ENCODE data around the gene ZNF425.

DNA sequence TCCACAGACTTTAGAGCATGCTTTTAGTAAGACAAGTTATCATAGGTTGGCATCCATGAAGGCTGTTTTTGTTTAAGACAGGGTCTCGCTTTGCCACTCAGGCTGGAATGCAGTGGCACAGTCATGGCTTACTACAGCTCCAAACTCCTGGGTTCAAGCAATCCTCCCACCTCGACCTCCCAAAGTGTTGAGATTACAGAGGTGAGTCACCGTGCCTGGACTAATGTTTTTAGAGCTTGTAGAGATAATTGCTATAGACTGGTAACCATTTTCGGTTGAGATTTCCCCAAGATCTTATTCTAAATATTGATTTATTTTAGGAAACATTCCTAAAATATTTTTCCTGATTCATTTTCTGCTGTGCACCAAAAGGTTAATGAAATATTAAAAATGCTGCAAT is 15.8 kb upstream of the ZNF425 start:
- TF ChIP-seq POLR2A (IDR thresholded peaks at IDR 0.05) = no peak
- TF ChIP-seq, protein P1, sequence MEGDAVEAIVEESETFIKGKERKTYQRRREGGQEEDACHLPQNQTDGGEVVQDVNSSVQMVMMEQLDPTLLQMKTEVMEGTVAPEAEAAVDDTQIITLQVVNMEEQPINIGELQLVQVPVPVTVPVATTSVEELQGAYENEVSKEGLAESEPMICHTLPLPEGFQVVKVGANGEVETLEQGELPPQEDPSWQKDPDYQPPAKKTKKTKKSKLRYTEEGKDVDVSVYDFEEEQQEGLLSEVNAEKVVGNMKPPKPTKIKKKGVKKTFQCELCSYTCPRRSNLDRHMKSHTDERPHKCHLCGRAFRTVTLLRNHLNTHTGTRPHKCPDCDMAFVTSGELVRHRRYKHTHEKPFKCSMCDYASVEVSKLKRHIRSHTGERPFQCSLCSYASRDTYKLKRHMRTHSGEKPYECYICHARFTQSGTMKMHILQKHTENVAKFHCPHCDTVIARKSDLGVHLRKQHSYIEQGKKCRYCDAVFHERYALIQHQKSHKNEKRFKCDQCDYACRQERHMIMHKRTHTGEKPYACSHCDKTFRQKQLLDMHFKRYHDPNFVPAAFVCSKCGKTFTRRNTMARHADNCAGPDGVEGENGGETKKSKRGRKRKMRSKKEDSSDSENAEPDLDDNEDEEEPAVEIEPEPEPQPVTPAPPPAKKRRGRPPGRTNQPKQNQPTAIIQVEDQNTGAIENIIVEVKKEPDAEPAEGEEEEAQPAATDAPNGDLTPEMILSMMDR (IDR thresholded peaks at IDR 0.05) = no peak
